Embryonic facial prominence (tissue), 1 donor: ENCODE measurements around the gene OGFR.

Source experiments
- DNase-seq: peaks from one replicate; pipeline ENCODE4 v3.0.0-alpha.2; 2016; ENCODE audit errors: extremely low spot score

The OGFR gene

DNA sequence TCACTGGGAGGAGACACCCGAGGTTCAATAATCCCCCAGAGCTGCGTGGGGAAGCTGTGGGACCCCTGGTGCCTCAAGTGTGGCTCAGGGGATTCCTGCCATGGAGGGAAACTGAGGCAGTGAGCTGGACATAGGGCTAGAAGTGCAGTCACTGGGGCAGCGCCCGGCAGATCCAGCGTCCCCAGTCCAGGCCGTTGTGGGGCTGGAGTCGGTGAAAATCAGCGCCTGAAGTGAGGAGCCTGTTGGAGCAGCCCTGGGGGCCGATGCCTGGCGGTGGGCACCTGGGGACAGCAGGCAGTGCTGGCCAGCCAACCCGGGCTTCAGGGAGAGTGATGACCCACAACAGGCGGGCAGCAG lies 10.1 kb downstream of the OGFR start:
- no peak for DNase-seq

DNA sequence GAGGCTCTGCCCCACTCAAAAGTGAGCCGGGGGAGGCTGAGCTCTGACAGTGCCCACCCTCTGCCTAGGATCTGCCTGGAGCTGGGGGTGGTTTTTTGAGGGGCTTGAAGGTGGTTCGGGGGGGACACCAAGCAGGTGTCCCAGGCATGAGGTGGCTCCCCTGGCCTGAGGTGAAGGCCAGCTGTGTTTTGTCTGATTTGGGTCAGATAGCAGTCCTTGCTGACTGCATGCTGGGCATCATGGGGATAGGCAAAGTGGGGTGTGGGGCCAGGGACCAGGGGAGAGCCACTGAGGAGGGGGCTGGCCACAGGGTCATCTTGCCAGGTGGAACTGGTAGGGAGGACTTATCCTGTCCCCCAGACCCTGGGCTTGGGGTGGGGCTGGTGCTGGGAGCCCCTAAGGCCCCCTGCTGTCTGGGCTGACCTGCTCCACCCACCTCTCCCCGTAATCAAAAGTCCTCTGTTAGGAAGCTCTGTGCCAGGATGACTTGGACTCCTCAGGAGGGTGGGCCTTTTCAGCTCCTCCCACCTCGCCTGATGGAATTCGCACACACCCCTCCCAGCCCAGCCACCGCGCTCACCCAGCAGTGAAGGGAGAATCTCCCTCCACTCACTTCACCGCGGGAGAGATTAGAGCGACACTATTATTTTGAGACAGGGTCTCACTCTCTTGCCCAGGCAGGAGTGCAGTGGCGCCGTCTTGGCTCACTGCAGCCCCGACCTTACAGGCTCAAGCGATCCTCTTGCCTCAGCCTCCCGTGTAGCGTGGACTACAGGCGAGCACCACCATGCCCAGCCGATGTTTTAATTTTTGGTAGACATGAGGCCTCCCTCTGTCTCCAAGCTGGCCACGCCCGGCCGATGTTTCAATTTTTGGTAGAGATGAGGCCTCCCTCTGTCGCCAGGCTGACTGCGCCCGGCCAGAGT lies 10.7 kb downstream of the OGFR start:
- no peak for DNase-seq

DNA sequence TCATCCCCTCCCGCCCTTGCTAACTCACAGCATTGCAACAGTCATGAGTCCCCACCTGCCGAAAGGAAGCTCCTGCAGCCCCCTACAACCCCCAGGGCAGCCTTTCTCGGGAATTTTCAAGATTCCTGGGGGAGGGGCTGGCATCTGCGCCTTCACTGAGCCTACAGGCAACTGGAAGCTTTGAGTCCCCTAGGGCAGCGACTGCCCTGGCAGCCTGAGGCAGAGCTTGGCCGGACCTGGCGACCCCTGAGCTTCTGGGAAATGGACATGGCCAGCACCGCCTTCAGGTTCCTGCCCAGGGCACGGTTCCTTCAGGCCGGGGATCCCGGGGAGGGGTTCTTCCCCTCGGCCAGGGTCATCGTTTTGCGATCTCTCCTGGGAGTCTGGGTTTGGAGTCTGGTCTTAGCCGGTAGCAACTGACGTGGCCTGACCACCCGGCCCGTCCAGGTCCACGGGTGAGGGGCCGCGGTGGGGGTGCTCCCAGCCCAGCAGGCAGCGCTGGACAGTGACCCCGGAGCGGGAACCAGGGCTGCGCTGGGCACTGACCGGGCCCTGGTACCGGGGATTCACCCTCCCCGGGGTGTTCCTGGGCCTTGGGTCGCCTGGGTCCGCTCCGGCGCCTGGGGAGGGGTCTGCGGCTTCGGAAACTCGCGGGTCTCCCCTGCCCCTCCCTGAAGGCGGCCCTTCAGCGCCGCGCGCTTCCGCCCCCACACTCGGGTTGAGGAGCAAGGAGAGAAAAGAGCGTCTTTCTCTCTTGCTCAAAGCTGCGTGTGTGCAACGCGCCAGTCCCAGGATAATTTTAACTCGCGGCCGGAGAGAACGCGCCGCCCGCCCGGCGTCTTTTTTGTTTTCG lies 11.6 kb downstream of the OGFR start:
- no peak for DNase-seq

DNA sequence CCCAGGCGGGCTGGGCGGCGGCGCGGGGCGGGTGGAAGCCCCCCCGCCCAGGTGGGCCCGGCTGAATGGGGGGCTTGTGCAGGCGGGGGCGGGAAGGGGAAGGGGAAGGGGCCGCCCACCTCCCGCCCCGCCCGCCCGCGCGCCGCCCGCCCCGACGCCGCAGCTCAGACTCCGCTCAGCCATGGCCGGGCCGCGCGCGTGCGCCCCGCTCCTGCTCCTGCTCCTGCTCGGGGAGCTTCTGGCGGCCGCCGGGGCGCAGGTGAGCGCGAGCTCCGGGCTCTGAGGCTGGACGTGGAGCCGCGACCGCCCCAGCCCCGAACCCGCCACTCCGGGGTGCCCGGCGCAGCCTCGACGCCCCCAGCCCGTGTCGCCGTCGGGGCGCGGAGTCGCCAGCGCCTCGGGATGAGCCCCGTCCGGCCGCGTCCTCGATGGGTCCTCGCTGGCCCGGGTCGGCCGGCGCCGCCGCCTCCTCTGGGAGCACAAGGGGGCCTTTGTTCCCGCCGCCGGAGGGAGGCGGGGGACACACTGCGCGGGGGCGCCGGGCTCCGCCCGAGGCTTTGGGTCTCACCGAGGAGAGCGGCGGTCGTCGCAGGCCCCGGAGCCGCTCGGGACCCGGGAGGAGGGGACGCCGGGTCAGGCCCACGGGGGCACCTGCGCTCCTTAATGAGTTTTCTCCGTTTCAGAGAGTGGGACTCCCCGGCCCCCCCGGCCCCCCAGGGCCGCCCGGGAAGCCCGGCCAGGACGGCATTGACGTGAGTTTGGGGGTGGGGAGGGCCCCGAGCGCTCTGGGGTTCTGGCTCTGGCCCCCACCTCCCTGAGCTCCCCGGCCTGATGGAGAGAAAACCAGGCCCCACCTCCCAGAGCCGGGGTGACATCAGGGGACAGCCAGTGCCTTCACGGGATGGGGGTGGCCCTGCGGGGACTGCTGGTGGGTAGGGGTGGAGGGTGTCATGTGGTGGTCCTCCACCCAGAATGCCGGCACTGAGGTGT lies 12.5 kb downstream of the OGFR start, which contains the start of gene COL9A3:
Gene COL9A3, plus strand, starts transcription at position 167 of the 990 bp plus-strand sequence. Its CDS starts 15 bp downstream, at position 182.
- no peak for DNase-seq

DNA sequence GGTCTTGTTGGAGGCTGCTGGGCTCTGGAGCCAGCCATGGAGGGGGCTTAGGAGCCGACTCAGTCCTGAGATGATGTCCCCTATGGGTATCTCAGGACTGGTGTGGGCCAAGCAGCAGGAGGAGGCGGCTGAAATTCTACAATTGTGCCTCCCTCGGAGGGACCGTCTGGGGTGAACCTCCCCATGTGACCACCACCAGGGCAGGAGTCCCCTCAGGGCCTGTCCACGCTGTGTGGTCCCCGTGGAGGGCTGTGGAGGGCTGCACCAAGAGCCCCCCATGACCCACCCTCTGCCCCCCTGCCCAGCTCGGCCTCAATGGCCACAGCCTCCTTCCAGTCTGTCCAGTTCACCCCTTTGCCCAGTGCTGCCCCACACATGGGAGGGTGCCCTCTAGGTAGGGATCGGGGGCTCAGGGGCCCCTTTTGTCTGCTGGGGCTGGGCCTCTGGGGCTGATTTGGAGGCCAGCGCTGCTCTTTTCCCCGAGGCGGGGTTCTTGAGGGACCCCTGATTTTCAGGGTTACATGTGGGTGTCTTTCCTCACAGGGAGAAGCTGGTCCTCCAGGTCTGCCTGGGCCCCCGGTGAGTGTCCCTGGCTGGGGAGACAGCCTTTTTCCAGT lies 13.4 kb downstream of the OGFR start:
- no peak for DNase-seq

DNA sequence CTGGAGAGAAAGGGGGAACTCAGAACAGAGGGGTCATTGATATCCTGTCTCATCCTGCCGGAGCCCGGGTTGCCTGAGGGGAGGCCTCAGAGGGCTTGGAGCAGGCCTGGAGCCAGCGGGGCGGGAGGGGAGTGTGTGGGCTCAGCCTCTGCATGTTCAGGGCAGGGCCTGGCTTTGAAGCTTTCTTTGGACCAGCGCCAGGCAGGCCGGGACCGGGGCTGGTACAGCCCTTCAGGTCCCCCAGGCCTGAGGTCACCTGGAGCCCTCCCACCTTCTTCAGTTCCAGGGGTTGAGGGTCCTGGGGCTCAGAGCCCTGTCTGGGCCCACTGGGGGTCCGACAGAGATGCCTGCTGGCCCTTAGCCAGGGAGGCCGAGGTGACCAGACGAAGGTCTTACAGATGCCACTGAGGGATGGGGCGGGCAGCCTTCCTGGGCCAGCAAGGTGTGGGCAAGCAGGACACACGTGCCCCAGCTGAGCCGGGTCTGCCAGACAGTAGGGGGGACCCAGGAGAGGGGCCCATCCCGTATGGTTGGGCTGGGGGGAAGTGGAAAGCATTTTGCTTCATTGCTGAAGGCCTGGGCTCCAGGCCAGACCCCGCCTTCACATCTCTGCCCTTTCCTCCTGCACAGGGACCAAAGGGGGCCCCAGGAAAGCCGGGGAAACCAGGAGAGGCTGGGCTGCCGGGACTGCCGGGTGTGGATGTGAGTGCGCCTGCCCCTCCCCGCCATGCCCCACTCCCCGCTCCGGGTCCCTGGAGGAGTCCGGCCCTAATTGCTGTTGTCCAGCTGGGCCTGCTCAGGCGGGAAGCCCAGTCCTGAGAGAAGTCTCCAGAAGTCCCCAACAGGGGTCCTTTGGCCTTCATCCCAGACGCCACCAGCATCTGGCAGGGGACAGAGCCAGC lies 14.2 kb downstream of the OGFR start:
- DNase-seq, result no peak

DNA sequence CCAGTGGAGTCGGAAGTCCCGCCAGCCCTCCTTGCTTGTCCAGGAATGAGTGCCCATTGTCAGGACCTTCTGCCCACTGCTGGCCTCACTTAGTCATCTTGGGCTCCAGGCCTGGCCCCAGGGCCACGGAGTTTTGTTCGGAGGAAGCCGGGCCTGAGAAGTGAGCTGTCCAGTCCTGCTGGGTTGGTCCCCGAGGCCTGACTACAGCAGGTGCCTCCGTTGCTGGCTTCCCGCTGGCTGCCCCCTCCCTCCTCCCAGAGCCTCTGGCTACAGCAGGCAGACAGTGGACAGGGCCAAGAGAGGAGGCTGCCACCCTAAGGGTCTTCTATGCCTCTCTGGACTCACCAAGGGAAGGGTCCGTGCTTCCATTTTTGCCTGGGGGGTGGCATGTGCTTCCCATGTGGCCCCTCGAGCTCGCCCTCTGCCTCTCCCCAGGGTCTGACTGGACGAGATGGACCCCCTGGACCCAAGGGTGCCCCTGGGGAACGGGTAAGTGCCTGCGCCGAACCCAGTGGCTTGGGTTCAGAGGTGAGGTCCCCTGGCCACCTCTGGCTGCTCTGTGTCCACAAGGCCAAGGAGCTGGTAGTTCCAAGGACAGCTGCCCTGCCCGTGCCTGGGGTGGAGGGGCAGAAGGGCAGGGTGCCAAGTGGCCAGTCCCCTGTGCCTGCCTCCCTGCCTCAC lies 15.0 kb downstream of the OGFR start:
- no peak for DNase-seq

DNA sequence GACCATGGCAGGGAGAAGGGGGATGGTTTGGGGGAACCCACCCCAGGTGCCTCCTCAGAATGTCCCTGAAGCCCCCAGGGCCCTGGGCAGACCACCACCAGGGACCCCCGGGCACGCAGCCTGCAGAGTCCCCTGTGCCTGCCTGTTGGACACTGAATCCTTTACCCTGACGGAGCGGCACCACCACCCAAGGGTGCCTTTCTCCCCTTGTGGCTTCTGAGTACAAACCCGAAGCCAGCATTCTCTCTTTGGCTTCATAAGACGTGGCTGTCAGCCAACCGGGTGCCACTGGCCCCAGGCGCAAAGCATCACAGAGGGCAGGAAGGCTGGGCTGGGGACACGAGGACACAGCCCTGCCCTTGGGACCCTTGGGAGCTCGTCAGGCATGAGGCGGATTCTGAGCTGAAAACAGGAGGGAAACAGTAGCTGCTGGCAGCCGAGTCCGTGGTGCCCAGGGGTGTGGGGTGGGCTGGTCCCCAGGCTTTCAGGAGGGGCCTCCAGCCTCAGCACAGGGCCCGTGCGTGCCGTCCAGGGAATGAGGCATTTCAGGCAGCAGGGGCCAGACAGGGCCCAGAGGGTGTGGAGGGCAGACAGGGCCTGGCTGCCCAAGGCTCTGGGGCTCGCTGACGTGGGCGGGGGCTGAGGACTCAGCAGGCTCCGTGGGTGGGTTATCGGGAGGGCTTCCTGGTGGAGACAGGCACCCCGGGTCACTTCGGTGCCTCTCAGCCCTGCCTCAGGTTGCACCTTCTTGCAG lies 15.8 kb downstream of the OGFR start:
- no peak for DNase-seq

DNA sequence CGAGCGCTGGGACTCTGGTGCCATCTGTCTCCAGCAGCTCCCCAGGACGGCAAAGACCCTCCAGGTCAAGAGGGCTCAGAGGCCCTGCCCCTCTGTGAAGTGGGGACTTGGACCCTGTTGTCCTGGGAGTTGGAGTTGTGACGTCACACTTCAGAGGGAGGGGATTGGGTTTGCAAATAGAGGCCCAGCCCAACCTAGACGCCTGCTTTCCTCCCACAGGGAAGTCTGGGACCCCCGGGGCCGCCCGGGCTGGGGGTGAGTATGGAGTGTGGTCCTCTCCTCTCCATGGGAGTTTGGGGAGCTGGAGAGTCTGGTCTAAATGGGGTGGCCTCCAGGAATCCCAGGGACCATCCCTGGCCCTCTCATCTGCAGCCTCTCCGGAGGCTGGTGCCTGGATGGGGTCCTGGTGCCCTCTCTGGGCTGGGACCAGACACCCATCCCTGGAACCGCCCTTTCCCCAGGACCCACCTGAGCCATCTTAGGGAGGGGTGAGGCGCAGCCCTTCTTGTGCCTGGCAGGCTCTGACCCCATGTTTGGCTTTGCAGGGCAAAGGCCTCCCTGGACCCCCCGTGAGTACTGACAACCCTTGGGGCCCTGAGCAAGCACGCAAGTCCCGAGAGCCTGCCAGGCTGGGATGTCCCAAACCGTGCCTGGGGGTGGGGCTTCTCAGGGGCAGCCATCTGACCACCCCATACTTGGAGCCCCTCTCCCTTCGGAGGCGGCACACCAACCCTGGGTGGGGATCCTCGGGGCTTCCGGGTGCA lies 16.5 kb downstream of the OGFR start:
- DNase-seq, result no peak

DNA sequence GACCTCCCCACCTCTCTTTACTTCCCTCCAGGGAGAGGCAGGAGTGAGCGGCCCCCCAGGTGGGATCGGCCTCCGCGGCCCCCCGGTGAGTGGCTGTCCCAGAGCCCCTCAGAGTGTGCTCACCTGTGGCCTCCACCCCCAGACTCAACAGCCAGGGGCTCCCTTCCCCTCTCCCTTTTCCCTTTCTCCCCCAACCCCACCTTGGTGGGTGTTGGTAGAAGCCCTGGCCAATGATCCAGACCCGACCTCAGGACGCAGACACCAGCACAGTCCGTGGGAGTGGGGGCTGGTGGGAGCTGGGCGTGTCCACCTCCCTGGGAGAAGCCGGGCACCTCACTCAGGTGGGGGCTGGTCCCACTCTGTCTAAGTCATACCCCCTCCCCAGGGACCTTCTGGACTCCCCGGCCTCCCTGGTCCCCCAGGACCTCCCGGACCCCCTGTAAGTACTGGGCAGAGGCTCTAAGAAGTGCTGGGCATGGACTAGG lies 17.1 kb downstream of the OGFR start:
- DNase-seq, result no peak

DNA sequence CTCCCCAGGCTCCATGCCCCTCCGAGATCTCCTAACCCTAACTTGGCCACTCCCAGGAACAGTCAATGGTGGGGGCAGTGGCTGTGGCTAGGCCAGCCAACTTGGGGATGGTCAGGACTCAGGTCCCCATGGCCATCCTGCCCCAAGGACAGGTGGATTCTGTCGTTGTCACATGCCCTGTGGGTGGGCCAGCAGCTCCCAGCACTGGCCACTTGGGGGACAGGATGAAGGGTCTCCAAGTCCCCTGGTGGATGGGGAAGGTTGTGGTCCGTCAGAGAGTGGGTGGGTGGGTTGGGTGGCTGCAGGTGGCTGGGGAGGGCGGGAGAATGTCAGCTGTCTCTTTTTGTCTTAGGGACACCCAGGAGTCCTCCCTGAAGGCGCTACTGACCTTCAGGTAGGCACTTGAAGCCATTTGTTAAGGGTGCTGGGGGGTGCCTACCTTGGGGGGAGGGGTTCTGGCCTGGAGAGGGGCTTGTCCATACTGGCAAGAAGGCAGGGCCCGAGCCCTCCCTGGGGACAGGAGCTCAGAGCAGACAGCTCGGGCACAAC lies 17.7 kb downstream of the OGFR start:
- DNase-seq, result no peak

DNA sequence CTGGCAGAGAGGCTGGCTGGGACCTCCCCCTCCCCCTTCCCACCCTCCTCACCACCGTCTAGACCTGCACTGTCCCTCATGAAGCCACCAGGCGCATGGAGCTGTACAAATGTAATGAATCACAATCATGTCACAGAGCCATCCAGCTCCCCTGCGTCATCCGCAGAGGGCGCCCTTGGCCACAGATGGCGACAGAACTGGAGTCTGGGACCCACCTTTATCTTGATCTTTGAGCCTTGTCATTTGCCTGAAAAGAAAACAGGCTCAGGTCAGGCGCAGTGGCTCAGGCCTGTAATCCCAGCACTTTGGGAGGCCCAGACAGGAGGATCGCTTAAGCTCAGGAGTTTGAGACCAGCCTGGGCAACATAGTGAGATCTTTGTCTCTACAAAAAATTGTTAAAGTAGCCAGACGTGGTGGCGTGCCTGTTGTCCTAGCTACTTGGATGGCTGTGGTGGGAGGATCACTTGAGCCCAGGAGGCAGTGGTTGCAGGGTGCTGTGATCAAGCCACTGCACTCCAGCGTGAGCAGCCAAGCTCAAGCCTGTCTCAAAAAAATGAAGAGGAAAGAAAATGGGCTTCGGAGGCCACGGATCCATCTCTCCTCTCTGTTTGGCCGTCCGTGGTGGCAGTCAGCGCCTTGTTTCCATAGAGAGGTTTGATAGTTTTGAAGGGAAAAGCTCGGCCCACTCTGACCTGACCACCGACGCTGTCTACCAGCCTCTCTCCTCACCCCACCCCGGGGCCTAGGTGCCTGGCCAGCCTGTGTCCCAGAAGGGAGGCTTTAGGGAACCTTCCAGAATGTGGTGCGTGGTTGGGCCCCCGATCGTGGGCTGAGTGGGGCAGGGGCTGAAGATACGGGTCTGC lies 18.4 kb downstream of the OGFR start:
- DNase-seq, result no peak

DNA sequence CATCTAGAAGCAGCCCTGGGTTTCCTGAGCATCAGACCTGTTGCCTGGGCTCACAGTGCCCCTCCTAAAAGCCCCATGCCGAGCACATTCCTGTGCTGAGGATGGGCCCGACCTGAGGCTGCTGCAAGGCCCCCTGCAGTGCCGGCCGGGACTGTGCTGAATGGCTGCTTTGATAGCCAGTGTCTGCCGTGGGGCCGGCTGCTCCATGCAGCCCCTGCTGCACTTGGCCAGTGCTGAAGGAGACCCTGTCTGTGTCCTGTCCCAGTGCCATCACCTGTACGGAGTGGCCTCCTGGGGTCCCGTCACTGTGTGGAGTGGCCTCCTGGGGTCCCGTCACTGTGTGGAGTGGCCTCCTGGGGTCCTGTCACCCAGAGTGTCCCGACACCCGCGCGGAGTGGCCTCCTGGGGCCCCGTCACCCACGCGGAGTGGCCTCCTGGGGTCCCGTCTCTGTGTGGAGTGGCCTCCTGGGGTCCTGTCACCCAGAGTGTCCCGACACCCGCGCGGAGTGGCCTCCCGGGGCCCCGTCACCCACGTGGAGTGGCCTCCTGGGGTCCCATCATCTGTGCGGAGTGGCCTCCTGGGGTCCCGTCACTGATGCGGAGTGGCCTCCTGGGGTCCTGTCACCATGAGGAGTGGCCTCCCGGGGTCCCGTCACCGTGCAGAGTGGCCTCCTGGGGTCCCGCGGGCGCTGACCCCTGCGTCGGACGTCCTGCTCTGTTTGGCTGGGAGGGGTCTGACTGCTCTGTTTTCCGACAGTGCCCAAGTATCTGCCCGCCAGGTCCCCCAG lies 19.2 kb downstream of the OGFR start:
- no peak for DNase-seq

DNA sequence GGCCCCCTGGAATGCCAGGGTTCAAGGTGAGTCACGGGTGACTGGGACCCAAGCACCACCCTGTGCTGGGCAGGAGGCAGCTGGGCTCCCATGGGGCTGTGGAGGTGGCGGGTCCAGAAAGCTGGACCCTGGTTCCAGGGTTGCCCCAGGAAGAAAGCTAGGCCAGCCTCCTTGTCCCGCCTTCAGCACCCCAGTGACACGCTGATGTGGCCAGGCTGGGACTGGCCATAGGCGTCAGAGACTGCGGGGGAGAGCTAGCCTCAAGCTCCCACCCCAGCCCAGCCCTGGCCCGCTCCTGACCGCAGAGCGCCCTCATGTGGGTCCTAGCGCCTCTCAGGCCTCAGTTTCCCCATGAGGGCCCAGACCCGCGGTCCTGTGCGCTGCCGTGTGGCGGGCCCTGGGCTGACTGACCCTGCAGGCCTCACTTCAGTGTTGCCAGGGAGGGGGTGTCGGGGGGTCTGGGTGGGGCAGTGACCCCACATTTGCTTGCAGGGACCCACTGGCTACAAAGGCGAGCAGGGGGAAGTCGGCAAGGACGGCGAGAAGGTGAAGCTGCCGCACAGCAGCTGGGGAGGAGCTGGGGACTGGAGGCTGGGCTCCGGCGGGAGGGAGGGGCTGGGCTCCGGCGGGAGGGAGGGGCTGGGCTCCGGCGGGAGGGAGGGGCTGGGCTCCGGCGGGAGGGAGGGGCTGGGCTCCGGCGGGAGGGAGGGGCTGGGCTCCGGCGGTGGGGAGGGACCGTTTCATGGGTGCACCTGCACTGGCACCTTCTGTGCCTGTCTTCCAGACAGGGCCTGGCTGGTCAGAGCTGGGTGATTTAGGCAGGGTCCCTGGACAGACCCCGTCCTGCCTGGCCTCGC lies 20.1 kb downstream of the OGFR start:
- DNase-seq, result no peak
